Endothelial cell of umbilical vein (primary cell): ENCODE results near the gene PERM1. TPM values are rescaled to one million over a fixed set of nuclear protein-coding genes. Genes with fewer than 3 reads are reported as not detected.

Experiments used
- BruUV-seq: library from RNA; stranded (reverse); fragments of 400-500 nt; replicated peaks from 2 replicates; lab custom pipeline; 2021; lab: Mats Ljungman, UMichigan
- CTCF ChIA-PET: fragments of 300-600, 350-600 bp; sonication (Branson Sonifier 250); formaldehyde crosslinking; loops from one replicate; lab custom pipeline; 2021; ENCODE audit warnings: antibody characterized with exemption, inconsistent platforms; lab: Charles Lee
- POLR2A ChIA-PET: fragments of 300-600, 350-600 bp; sonication (Branson Sonifier 250); formaldehyde crosslinking; loops from one replicate; lab custom pipeline; 2021; ENCODE audit warnings: antibody characterized with exemption, inconsistent platforms; lab: Charles Lee
- DNase-seq: peaks from one replicate; pipeline ENCODE4 v3.0.0-alpha.2; 2011; ENCODE audit warnings: low read depth, low spot score
- FAIRE-seq: peaks from 2 replicates; lab custom pipeline; 2011; peaks lifted over from hg19 to GRCh38; lab: Jason Lieb, UNC
- H2AFZ ChIP-seq: 2 replicates; pipeline ENCODE4 v1.6.0; 2012; ENCODE audit warnings: low read depth, low read length, control low read depth, inconsistent platforms
- H3K27ac ChIP-seq: 2 replicates; pipeline ENCODE4 v1.5.1; 2011; ENCODE audit warnings: low read depth, mild to moderate bottlenecking, control low read depth, low read length, moderate library complexity; ENCODE audit not compliant: insufficient read depth
- H3K27me3 ChIP-seq, 2 experiments: 2 replicates each; pipeline versions ENCODE4 v1.6.0 to v1.6.1; 2011; ENCODE audit warnings: low read length in 2 of 2, mixed read lengths in 1 of 2; ENCODE audit not compliant: control insufficient read depth in 2 of 2, insufficient read depth in 2 of 2
- H3K36me3 ChIP-seq, 2 experiments: 2 replicates in 1 of 2; 3 replicates in 1 of 2; pipeline ENCODE4 v1.5.1; 2011; ENCODE audit warnings: low read length in 2 of 2, mild to moderate bottlenecking in 1 of 2, moderate library complexity in 1 of 2; ENCODE audit not compliant: control insufficient read depth in 2 of 2, insufficient read depth in 2 of 2; ENCODE audit errors: extremely low read depth in 1 of 2
- H3K4me1 ChIP-seq: 3 replicates; pipeline ENCODE4 v1.5.1; 2011; ENCODE audit warnings: mild to moderate bottlenecking, low read length; ENCODE audit not compliant: control insufficient read depth, insufficient read depth; ENCODE audit errors: extremely low read depth
- H3K4me2 ChIP-seq: 2 replicates; pipeline ENCODE4 v1.6.1; 2011; ENCODE audit warnings: low read length, control low read depth, mixed read lengths; ENCODE audit not compliant: insufficient read depth
- H3K4me3 ChIP-seq, 3 experiments: fragments of 200-600 bp in 1 of 3; sonication (generic), shearing (Covaris generic) in 1 of 3; replicated peaks in 1 of 3; 2 replicates each; pipeline ENCODE4 v1.5.1; 2011 to 2016; ENCODE audit warnings: control low read depth in 3 of 3, low read length in 3 of 3, mild to moderate bottlenecking in 2 of 3, inconsistent platforms in 1 of 3, low read depth in 1 of 3, moderate library complexity in 1 of 3; ENCODE audit not compliant: insufficient read depth in 1 of 3
- H3K79me2 ChIP-seq: 2 replicates; pipeline ENCODE4 v1.6.0; 2012; ENCODE audit warnings: low read length, inconsistent platforms; ENCODE audit not compliant: control insufficient read depth, insufficient read depth
- H3K9ac ChIP-seq: replicated peaks from 2 replicates; pipeline ENCODE3; 2011; ENCODE audit warnings: low read length, control low read depth; ENCODE audit not compliant: insufficient read depth; ENCODE audit errors: extremely low read depth
- H3K9me1 ChIP-seq: replicated peaks from 3 replicates; pipeline ENCODE4 v1.6.0; 2011; ENCODE audit warnings: mild to moderate bottlenecking, low read length; ENCODE audit not compliant: control insufficient read depth, insufficient read depth; ENCODE audit errors: extremely low read depth
- H3K9me3 ChIP-seq: replicated peaks from 2 replicates; pipeline ENCODE4 v1.5.1; 2012; ENCODE audit warnings: low read length, inconsistent platforms; ENCODE audit not compliant: control insufficient read depth, insufficient read depth
- H4K20me1 ChIP-seq: replicated peaks from 2 replicates; pipeline ENCODE3; 2011; ENCODE audit warnings: mild to moderate bottlenecking, low read length; ENCODE audit not compliant: control insufficient read depth, insufficient read depth; ENCODE audit errors: extremely low read depth
- EZH2 ChIP-seq: IDR thresholded peaks from 2 replicates; pipeline ENCODE4 v1.6.1; 2012; ENCODE audit warnings: borderline replicate concordance, low read depth, mild to moderate bottlenecking, moderate library complexity, low read length, inconsistent platforms; ENCODE audit not compliant: severe bottlenecking
- MYC ChIP-seq: IDR thresholded peaks from one replicate; pipeline ENCODE4 v1.6.1; 2011; ENCODE audit warnings: mild to moderate bottlenecking, low read depth, low read length
- POLR2AphosphoS5 ChIP-seq: IDR thresholded peaks from 2 replicates; pipeline ENCODE4 v1.6.1; 2012; ENCODE audit warnings: low read depth, mild to moderate bottlenecking, control low read depth, low read length, moderate library complexity; ENCODE audit not compliant: insufficient read depth
- dilution Hi-C: fragments of 300-500 bp; cut with MboI; formaldehyde crosslinking; loops from one replicate; pipeline ENCODE4 v1.15.0; 2019; ENCODE audit warnings: low sequenced_read_pairs; ENCODE audit not compliant: extremely low pct_ligation_motif_present
- intact Hi-C: fragments of 100-400 bp; cut with micrococcal nuclease; formaldehyde crosslinking; loops from one replicate; pipeline ENCODE4 v1.10.0; 2022
- polyA plus RNA-seq, 4 experiments: library from polyadenylated mRNA; depleted of rRNA in 3 of 4; stranded (reverse) in 3 of 4; unstranded in 1 of 4; fragments of >200 nt; gene quantifications; 2 replicates each; pipeline versions ENCODE4 v1.2.1 to v1.2.3, GENCODE V29; 2011 to 2012; ENCODE audit warnings: missing spikeins in 1 of 4
- total RNA-seq: library from RNA; stranded (reverse); gene quantifications from 2 replicates; pipeline ENCODE4 v1.2.3, GENCODE V29; 2021

PERM1 gene
- total and polyA plus RNA-seq, 2 donors (not counting 3 experiments of a cell fraction or from before 2014, with no cell fraction given) = not detected

- Histone ChIP-seq H2AFZ (no peak overlapping the region), H3K9ac (no peak overlapping the region), H3K9me1 (no peaks in the 10 kb centered on the region), H3K27me3 (no peaks in the 10 kb centered on the region), H3K4me3 (peak overlapping the region; percentile 26 to 71 (median 50)), H3K36me3 (no peaks in the 10 kb centered on the region), H3K79me2 (no peaks in the 10 kb centered on the region), H4K20me1 (no peaks in the 10 kb centered on the region), H3K4me2 (peak overlapping the region; percentile 71), H3K9me3 (no peaks in the 10 kb centered on the region), H3K4me1 (peaks cover 16% of the 10 kb centered on the region), H3K27ac (no peak overlapping the region)
- POLR2A ChIA-PET = no interaction called here
- TF ChIP-seq EZH2 (no peak), POLR2AphosphoS5 (peak; percentile 59)
- dilution Hi-C loops (no loop called here), intact Hi-C loops (loop anchor here (2.0 kb wide), 1 partner anchor 20 kb away; no protein-coding TSS in a partner anchor)
- FAIRE-seq (peak; percentile 49), DNase-seq (peak; percentile 46)
- BruUV-seq = no TSS peak
- CTCF ChIA-PET = interaction anchor here (1.5 kb wide), 1 partner anchor 18 kb away, joined by 5 read pairs; no protein-coding TSS in a partner anchor
Observed at GRCh38 chr1:1021010-1021919, 39.4 kb upstream of the PERM1 start.

DNA sequence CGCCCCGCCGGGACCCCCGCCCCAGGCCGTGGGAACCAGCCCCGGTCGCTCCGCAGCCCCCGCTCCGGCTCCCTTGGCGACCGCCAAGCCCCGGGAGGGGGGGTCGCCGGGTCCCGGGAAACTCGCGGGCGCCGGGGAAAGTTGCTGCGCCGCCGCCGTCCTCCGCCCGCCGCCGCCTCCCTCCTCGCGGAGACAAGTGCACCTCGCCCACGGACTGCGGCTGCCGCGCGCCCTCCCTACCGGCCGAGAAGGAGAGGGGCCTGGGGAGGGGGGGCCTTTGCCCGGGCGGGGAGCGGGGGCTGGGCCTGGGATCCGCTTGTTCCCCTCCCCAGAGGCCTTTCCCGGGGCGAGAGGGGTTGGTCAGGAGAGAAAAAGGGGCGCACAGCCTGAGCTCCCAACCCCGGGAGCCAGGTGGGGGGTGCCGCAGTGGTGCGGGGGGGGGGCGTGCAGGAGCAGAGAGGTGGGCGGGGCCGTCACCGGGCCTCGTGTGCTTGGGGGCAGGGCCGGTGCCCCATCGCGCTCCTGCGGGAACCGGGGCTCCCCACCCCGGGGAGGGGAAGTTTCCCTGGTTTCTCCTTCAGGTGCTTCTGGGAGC, 38.6 kb upstream of the PERM1 start:
- Histone ChIP-seq H2AFZ (peak overlapping the region; percentile 32), H3K4me2 (peak overlapping the region; percentile 71), H3K36me3 (no peaks in the 10 kb centered on the region), H3K27me3 (no peaks in the 10 kb centered on the region), H3K9me1 (no peaks in the 10 kb centered on the region), H3K9me3 (no peaks in the 10 kb centered on the region), H3K4me1 (peaks cover 16% of the 10 kb centered on the region), H3K27ac (no peak overlapping the region), H3K4me3 (peak overlapping the region; percentile 26 to 71 (median 50)), H3K79me2 (no peaks in the 10 kb centered on the region), H4K20me1 (no peaks in the 10 kb centered on the region), H3K9ac (peak overlapping the region; percentile 17)
- ChIA-PET POLR2A (no interaction called here), CTCF (interaction anchor here (1.3 to 1.5 kb wide), 3 partner anchors 12 to 44 kb away, joined by 4 to 12 read pairs (median 5); no protein-coding TSS in a partner anchor)
- no TSS peak for BruUV-seq
- dilution Hi-C loops (no loop called here), intact Hi-C loops (loop anchor here (2.0 kb wide), 1 partner anchor 20 kb away; no protein-coding TSS in a partner anchor)
- DNase-seq = no peak
- TF ChIP-seq MYC (no peak), POLR2AphosphoS5 (no peak)
- FAIRE-seq = no peak
